H1 (cell line): ENCODE measurements around the gene SIMC1. TPM values are rescaled to one million over a fixed set of nuclear protein-coding genes. Genes with fewer than 3 reads are reported as not detected.

Experiments used
- CTBP2 ChIP-seq: IDR thresholded peaks from 2 replicates; pipeline ENCODE4 v1.7.0; 2011; ENCODE audit warnings: borderline replicate concordance, mild to moderate bottlenecking, moderate library complexity, mixed read lengths, low read length; ENCODE audit not compliant: insufficient read depth, insufficient read length
- KDM1A ChIP-seq: fragments of 200-600, 300-600 bp; sonication (generic); IDR thresholded peaks from 2 replicates; pipeline ENCODE4 v1.7.1; 2016; ENCODE audit warnings: mild to moderate bottlenecking, low read length, borderline replicate concordance
- polyA plus RNA-seq, 7 experiments: library from polyadenylated mRNA; depleted of rRNA in 3 of 7; stranded (reverse) in 5 of 7; unstranded in 2 of 7; fragments of >200 nt in 5 of 7; fragments of 200-250 nt in 2 of 7; gene quantifications; 1 replicate in 5 of 7; 2 replicates in 1 of 7; 4 replicates in 1 of 7; pipeline versions ENCODE4 v1.2.1 to v1.2.3, GENCODE V29; 2011 to 2013; ENCODE audit warnings: missing spikeins in 2 of 7, mixed read lengths in 2 of 7
- total RNA-seq: library from RNA; stranded (reverse); fragmentation: NEBNext Ultra II Directional; extraction: Animal tissue kit (Norgen Biotek cat#: 25700); gene quantifications from 2 replicates; pipeline ENCODE4 v1.2.1, GENCODE V29; 2021

Gene SIMC1
- total and polyA plus RNA-seq, 2 of the 8 experiments (the other 6 are each of a cell fraction or from before 2014, with no cell fraction given), result 12.3 to 21.2 TPM

- TF ChIP-seq CTBP2 (no peak), KDM1A (no peak)
These were observed 101.1 kb downstream of the SIMC1 start (continued) for GRCh38 chr5:176339304-176339703.
